HEK293 (cell line): Measurements from ENCODE around the gene RALGAPA2.

Experiments
- CTCF ChIA-PET: fragments of 350-600 bp; formaldehyde crosslinking; extraction: SDS; loops from one replicate; lab custom pipeline; 2021; ENCODE audit warnings: antibody characterized with exemption; lab: Yijun Ruan, JAX
- POLR2A ChIA-PET: fragments of 300-600 bp; formaldehyde crosslinking; extraction: SDS; loops from one replicate; lab custom pipeline; 2020; ENCODE audit warnings: antibody characterized with exemption, inconsistent platforms; lab: Yijun Ruan, JAX
- H3K27ac ChIP-seq: fragments of 200-500 bp; sonication (Bioruptor generic); 2 replicates; pipeline ENCODE4 v1.5.1; 2014; ENCODE audit warnings: low read depth, low read length, control low read depth, inconsistent platforms; ENCODE audit errors: extremely low read depth
- H3K36me3 ChIP-seq, 2 experiments: fragments of 200-500 bp in 1 of 2; sonication (Bioruptor generic) in 1 of 2; 1 replicate in 1 of 2; 2 replicates in 1 of 2; pipeline ENCODE4 v1.5.1; 2014 to 2017; ENCODE audit warnings: inconsistent platforms in 2 of 2, low read length in 2 of 2; ENCODE audit not compliant: control insufficient read depth in 2 of 2, insufficient read depth in 1 of 2
- H3K4me1 ChIP-seq: fragments of 200-500 bp; sonication (Bioruptor generic); 2 replicates; pipeline ENCODE4 v1.5.1; 2014; ENCODE audit warnings: mild to moderate bottlenecking, low read length, inconsistent platforms; ENCODE audit not compliant: control insufficient read depth, insufficient read depth
- H3K4me3 ChIP-seq: 2 replicates; pipeline ENCODE4 v1.5.1; 2011; ENCODE audit warnings: low read depth, mild to moderate bottlenecking, control low read depth, low read length, moderate library complexity
- H3K9me3 ChIP-seq: fragments of 200-500 bp; sonication (Bioruptor generic); 2 replicates; pipeline ENCODE4 v1.5.1; 2014; ENCODE audit warnings: low read depth, low read length, inconsistent platforms; ENCODE audit not compliant: control insufficient read depth, insufficient read depth
- FEZF1 ChIP-seq: fragments of 450-650 bp; formaldehyde crosslinking; IDR thresholded peaks from 2 replicates; pipeline ENCODE4 v1.5.1; 2016; ENCODE audit warnings: missing biosample characterization, missing genetic modification characterization
- GLI2 ChIP-seq: fragments of 450-650 bp; formaldehyde crosslinking; IDR thresholded peaks from 2 replicates; pipeline ENCODE4; 2017; ENCODE audit warnings: missing biosample characterization, missing genetic modification characterization, low read depth, borderline replicate concordance
- HOXC10 ChIP-seq: sonication (generic); formaldehyde crosslinking; IDR thresholded peaks from 2 replicates; pipeline ENCODE4 v1.8.1; 2023; ENCODE audit warnings: mild to moderate bottlenecking, missing genetic modification reagents
- IKZF3 ChIP-seq: fragments of 450-650 bp; IDR thresholded peaks from 2 replicates; pipeline ENCODE4 v1.5.0; 2018; ENCODE audit warnings: missing biosample characterization, mild to moderate bottlenecking, missing genetic modification characterization, moderate library complexity
- KLF10 ChIP-seq: fragments of 450-650 bp; IDR thresholded peaks from 2 replicates; pipeline ENCODE4 v1.5.1; 2018; ENCODE audit warnings: missing biosample characterization, mild to moderate bottlenecking, missing genetic modification characterization
- OSR2 ChIP-seq: fragments of 450-650 bp; formaldehyde crosslinking; IDR thresholded peaks from 2 replicates; pipeline ENCODE4 v1.5.1; 2016; ENCODE audit warnings: missing biosample characterization, missing genetic modification characterization
- ZBTB17 ChIP-seq: fragments of 450-650 bp; formaldehyde crosslinking; IDR thresholded peaks from 2 replicates; pipeline ENCODE4 v1.5.1; 2016; ENCODE audit warnings: missing biosample characterization, missing genetic modification characterization
- ZFHX2 ChIP-seq: fragments of 450-650 bp; formaldehyde crosslinking; conservative IDR thresholded peaks from 2 replicates; pipeline ENCODE4 v1.5.1; 2016; ENCODE audit warnings: missing biosample characterization, missing genetic modification characterization
- ZFP69B ChIP-seq: fragments of 450-650 bp; formaldehyde crosslinking; IDR thresholded peaks from 2 replicates; pipeline ENCODE4 v1.5.1; 2016; ENCODE audit warnings: missing biosample characterization, missing genetic modification characterization
- ZNF112 ChIP-seq: fragments of 450-650 bp; formaldehyde crosslinking; IDR thresholded peaks from 2 replicates; pipeline ENCODE4 v1.5.0; 2017; ENCODE audit warnings: missing biosample characterization, missing genetic modification characterization
- ZNF174 ChIP-seq: fragments of 450-650 bp; formaldehyde crosslinking; IDR thresholded peaks from 2 replicates; pipeline ENCODE4 v1.5.0; 2017; ENCODE audit warnings: missing biosample characterization, mild to moderate bottlenecking, missing genetic modification characterization
- ZNF423 ChIP-seq: fragments of 450-650 bp; formaldehyde crosslinking; IDR thresholded peaks from 2 replicates; pipeline ENCODE4 v1.5.1; 2016; ENCODE audit warnings: missing biosample characterization, missing genetic modification characterization
- ZNF48 ChIP-seq: fragments of 450-650 bp; formaldehyde crosslinking; IDR thresholded peaks from 2 replicates; pipeline ENCODE4 v1.5.1; 2016; ENCODE audit warnings: missing biosample characterization, missing genetic modification characterization
- ZNF514 ChIP-seq: fragments of 450-650 bp; formaldehyde crosslinking; IDR thresholded peaks from 2 replicates; pipeline ENCODE4 v1.5.1; 2016; ENCODE audit warnings: missing biosample characterization, missing genetic modification characterization
- ZNF529 ChIP-seq: fragments of 450-650 bp; formaldehyde crosslinking; IDR thresholded peaks from 2 replicates; pipeline ENCODE4 v1.5.1; 2017; ENCODE audit warnings: missing genetic modification characterization, missing biosample characterization; ENCODE audit not compliant: insufficient replicate concordance
- ZNF549 ChIP-seq: fragments of 450-650 bp; IDR thresholded peaks from 2 replicates; pipeline ENCODE4 v1.5.1; 2018; ENCODE audit warnings: missing biosample characterization, missing genetic modification characterization, mild to moderate bottlenecking, inconsistent platforms, moderate library complexity
- ZNF624 ChIP-seq: fragments of 450-650 bp; formaldehyde crosslinking; IDR thresholded peaks from 2 replicates; pipeline ENCODE4 v1.5.1; 2017; ENCODE audit warnings: missing biosample characterization, missing genetic modification characterization
- ZNF747 ChIP-seq: fragments of 450-650 bp; formaldehyde crosslinking; IDR thresholded peaks from 2 replicates; pipeline ENCODE4 v1.5.1; 2016; ENCODE audit warnings: missing biosample characterization, missing genetic modification characterization
- ZNF791 ChIP-seq: fragments of 450-650 bp; formaldehyde crosslinking; IDR thresholded peaks from 2 replicates; pipeline ENCODE4 v1.5.1; 2016; ENCODE audit warnings: missing biosample characterization, missing genetic modification characterization
- ZNF830 ChIP-seq: fragments of 450-650 bp; IDR thresholded peaks from 2 replicates; pipeline ENCODE4 v1.5.0; 2018; ENCODE audit warnings: missing biosample characterization, missing genetic modification characterization, low read depth, mild to moderate bottlenecking, moderate library complexity
- TF ChIP-seq, protein P1 (sequence below): fragments of 450-650 bp; formaldehyde crosslinking; IDR thresholded peaks from 2 replicates; pipeline ENCODE4 v1.5.1; 2016; ENCODE audit warnings: missing biosample characterization, missing genetic modification characterization
- TF ChIP-seq, protein P2 (sequence below): fragments of 450-650 bp; formaldehyde crosslinking; conservative IDR thresholded peaks from 2 replicates; pipeline ENCODE4 v1.5.1; 2016; ENCODE audit warnings: low read depth, missing biosample characterization, missing genetic modification characterization
- TF ChIP-seq, protein P3 (sequence below): fragments of 450-650 bp; formaldehyde crosslinking; IDR thresholded peaks from 2 replicates; pipeline ENCODE4 v1.5.1; 2016; ENCODE audit warnings: missing biosample characterization, missing genetic modification characterization
- TF ChIP-seq, protein P4 (sequence below): fragments of 450-650 bp; formaldehyde crosslinking; IDR thresholded peaks from 2 replicates; pipeline ENCODE4 v1.5.1; 2017; ENCODE audit warnings: missing biosample characterization, missing genetic modification characterization

Gene RALGAPA2

DNA sequence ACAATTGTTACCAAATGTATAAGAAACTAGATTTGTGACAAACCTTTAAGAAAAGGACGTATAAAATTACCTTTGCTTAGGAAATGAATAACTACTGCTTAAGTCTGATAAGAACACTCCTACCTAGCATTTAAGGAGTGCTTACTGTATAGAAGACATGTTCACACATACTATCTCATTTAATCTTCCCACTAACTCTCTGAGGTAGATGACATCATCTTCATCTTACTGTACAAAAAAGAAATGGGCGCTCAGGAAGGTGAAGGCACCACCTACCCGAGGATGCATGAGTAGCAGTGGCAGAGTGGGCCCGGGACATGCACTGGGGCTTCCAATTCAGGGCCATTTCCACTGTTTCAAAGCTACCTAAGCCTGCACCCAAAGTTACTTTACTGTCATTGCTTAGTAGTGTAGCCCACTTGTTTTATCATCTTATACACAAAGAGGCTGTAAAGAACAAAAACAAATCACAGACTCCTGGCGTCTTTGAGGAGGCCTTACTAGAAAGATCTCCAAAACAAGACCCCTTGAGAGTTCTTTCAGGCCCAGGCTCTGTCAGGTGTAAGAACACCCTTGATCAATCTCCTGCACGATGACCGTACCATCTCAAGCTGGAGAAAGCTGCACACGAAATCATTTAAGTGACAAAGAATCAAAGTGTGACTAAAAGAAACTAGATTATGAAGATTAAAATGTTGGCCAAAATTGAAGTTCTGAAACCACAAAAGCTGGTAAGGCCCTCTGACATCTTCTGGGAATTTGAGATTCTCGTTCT is 216.5 kb downstream of the RALGAPA2 start (continued):
- TF ChIP-seq, protein P1, sequence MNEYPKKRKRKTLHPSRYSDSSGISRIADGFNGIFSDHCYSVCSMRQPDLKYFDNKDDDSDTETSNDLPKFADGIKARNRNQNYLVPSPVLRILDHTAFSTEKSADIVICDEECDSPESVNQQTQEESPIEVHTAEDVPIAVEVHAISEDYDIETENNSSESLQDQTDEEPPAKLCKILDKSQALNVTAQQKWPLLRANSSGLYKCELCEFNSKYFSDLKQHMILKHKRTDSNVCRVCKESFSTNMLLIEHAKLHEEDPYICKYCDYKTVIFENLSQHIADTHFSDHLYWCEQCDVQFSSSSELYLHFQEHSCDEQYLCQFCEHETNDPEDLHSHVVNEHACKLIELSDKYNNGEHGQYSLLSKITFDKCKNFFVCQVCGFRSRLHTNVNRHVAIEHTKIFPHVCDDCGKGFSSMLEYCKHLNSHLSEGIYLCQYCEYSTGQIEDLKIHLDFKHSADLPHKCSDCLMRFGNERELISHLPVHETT (tag by site-specific recombination), result no peak
- TF ChIP-seq ZNF624 (tag by site-specific recombination), result no peak
- TF ChIP-seq ZNF529 (tag by site-specific recombination), result no peak
- TF ChIP-seq ZNF174, result no peak
- no peak for TF ChIP-seq ZBTB17 (tag by site-specific recombination)
- TF ChIP-seq, protein P2, sequence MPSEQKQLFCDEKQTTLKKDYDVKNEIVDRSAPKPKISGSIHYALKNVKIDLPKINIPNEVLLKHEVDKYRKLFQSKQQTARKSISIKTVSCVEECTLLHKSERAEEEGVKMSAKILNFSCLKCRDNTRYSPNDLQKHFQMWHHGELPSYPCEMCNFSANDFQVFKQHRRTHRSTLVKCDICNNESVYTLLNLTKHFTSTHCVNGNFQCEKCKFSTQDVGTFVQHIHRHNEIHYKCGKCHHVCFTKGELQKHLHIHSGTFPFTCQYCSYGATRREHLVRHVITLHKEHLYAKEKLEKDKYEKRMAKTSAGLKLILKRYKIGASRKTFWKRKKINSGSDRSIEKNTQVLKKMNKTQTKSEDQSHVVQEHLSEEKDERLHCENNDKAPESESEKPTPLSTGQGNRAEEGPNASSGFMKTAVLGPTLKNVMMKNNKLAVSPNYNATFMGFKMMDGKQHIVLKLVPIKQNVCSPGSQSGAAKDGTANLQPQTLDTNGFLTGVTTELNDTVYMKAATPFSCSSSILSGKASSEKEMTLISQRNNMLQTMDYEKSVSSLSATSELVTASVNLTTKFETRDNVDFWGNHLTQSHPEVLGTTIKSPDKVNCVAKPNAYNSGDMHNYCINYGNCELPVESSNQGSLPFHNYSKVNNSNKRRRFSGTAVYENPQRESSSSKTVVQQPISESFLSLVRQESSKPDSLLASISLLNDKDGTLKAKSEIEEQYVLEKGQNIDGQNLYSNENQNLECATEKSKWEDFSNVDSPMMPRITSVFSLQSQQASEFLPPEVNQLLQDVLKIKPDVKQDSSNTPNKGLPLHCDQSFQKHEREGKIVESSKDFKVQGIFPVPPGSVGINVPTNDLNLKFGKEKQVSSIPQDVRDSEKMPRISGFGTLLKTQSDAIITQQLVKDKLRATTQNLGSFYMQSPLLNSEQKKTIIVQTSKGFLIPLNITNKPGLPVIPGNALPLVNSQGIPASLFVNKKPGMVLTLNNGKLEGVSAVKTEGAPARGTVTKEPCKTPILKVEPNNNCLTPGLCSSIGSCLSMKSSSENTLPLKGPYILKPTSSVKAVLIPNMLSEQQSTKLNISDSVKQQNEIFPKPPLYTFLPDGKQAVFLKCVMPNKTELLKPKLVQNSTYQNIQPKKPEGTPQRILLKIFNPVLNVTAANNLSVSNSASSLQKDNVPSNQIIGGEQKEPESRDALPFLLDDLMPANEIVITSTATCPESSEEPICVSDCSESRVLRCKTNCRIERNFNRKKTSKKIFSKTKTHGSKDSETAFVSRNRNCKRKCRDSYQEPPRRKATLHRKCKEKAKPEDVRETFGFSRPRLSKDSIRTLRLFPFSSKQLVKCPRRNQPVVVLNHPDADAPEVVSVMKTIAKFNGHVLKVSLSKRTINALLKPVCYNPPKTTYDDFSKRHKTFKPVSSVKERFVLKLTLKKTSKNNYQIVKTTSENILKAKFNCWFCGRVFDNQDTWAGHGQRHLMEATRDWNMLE, result no peak
- TF ChIP-seq, protein P3, sequence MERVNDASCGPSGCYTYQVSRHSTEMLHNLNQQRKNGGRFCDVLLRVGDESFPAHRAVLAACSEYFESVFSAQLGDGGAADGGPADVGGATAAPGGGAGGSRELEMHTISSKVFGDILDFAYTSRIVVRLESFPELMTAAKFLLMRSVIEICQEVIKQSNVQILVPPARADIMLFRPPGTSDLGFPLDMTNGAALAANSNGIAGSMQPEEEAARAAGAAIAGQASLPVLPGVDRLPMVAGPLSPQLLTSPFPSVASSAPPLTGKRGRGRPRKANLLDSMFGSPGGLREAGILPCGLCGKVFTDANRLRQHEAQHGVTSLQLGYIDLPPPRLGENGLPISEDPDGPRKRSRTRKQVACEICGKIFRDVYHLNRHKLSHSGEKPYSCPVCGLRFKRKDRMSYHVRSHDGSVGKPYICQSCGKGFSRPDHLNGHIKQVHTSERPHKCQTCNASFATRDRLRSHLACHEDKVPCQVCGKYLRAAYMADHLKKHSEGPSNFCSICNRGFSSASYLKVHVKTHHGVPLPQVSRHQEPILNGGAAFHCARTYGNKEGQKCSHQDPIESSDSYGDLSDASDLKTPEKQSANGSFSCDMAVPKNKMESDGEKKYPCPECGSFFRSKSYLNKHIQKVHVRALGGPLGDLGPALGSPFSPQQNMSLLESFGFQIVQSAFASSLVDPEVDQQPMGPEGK (tag by site-specific recombination), result no peak

DNA sequence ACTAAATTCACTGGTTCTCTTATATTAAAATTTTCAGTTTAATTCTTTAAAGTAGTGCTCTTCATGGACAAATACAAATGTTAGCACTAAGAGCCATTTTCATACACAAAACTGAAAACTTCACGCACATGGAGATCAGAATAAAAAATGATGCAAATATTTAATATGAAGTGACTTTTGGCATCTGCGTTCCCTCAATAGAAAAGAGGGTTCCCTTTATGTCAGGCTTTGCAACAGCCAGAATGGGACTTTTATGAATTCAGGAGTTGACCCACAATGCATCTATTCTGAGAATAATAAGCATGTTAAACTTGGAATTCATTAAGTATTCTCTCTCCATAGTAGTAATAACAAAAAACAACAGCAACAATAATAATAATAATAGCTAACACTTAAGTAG is 218.7 kb downstream of the RALGAPA2 start:
- ChIA-PET POLR2A (no interaction called here), CTCF (interaction anchor here (0.6 to 0.7 kb wide), 2 partner anchors 159 to 1027 kb away, joined by 3 read pairs; no protein-coding TSS in a partner anchor)

DNA sequence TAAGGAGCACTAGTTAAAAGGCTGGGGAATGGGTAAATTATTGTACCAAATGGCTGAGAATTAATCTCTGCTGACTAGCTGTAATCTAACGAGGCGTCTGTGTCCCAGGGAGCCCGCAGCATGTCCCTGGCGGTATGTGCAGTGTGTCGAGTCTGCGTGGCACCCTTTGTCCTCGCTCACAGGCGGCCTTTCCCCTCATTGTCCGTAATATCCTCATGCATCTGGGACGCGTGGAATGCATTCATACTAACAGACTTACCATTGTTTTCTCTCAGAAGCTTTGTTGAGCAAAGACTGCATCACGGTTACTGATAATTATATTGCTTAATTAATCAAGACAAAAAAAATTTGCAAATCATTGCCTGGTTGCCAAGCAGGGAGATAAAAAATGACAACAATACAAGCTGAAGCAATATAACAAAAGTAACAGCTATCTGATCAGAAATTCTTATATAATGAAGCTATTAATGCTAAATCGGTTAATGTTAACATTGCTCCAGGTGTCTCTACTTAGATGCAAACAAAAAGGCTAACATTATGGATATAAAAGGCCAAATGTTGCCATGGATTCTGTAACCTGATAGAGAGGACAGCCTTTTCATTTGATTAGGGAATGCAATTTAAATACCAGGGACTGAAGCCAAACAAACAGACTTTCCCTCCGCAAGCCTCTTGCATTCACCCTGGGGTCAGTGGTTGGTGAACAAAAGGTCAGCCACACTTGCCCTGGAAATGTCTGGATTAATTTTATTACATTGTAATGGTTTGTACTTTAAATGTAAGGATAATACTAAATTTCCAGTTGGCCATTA is 219.7 kb downstream of the RALGAPA2 start:
- Histone ChIP-seq H3K9me3 (no peaks in the 10 kb centered on the region), H3K4me1 (no peaks in the 10 kb centered on the region), H3K36me3 (no peaks in the 10 kb centered on the region)
- ChIA-PET CTCF (interaction anchor here (0.6 kb wide), 1 partner anchor 150 kb away, joined by 3 read pairs; no protein-coding TSS in a partner anchor), POLR2A (no interaction called here)
- no peak for TF ChIP-seq ZNF830 (tag by site-specific recombination)
- TF ChIP-seq, protein P4, sequence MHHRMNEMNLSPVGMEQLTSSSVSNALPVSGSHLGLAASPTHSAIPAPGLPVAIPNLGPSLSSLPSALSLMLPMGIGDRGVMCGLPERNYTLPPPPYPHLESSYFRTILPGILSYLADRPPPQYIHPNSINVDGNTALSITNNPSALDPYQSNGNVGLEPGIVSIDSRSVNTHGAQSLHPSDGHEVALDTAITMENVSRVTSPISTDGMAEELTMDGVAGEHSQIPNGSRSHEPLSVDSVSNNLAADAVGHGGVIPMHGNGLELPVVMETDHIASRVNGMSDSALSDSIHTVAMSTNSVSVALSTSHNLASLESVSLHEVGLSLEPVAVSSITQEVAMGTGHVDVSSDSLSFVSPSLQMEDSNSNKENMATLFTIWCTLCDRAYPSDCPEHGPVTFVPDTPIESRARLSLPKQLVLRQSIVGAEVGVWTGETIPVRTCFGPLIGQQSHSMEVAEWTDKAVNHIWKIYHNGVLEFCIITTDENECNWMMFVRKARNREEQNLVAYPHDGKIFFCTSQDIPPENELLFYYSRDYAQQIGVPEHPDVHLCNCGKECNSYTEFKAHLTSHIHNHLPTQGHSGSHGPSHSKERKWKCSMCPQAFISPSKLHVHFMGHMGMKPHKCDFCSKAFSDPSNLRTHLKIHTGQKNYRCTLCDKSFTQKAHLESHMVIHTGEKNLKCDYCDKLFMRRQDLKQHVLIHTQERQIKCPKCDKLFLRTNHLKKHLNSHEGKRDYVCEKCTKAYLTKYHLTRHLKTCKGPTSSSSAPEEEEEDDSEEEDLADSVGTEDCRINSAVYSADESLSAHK (tag by site-specific recombination), result no peak
- TF ChIP-seq FEZF1 (tag by site-specific recombination), result peak; percentile 18; the same call in 1 of the 2 replicates
- no peak for TF ChIP-seq GLI2 (tag by site-specific recombination)
- TF ChIP-seq ZFHX2 (tag by site-specific recombination), result no peak
- no peak for TF ChIP-seq IKZF3 (tag by site-specific recombination)
- TF ChIP-seq, all 188 proteins: peak for 1
- Histone ChIP-seq H3K4me3 (no peak overlapping the region), H3K27ac (no peak overlapping the region)

More for the DNA sequence above, 218.7 kb downstream of the RALGAPA2 start:
- no peaks in the 10 kb centered on the region for H3K4me1 ChIP-seq
- TF ChIP-seq OSR2 (tag by site-specific recombination) (no peak), ZNF747 (tag by site-specific recombination) (no peak), ZNF112 (tag by site-specific recombination) (no peak), ZNF514 (tag by site-specific recombination) (no peak), ZFP69B (tag by site-specific recombination) (no peak), KLF10 (tag by site-specific recombination) (no peak), ZNF791 (tag by site-specific recombination) (no peak), ZNF549 (tag by site-specific recombination) (no peak), ZNF423 (tag by site-specific recombination) (no peak), ZNF48 (tag by site-specific recombination) (no peak), HOXC10 (CRISPR knock-in tag) (no peak)
- TF ChIP-seq, all 188 proteins: peak for 0
- Histone ChIP-seq H3K27ac (no peak overlapping the region), H3K36me3 (no peaks in the 10 kb centered on the region), H3K9me3 (no peaks in the 10 kb centered on the region), H3K4me3 (no peak overlapping the region)
